SU-DHL-6 (cell line): ENCODE data around the gene ETFA.

Experiments used
- EZH2phosphoT487 ChIP-seq: fragments of 200-600 bp; sonication (generic), shearing (Covaris generic); conservative IDR thresholded peaks from 2 replicates; pipeline ENCODE4 v1.6.1; 2018; ENCODE audit warnings: mild to moderate bottlenecking, antibody characterized with exemption, low read length, moderate library complexity, mixed read lengths
- TF ChIP-seq, protein P1 (sequence below): fragments of 200-600 bp; sonication (generic); IDR thresholded peaks from one replicate; pipeline ENCODE4 v1.5.1; 2017; ENCODE audit warnings: antibody characterized with exemption, mild to moderate bottlenecking, low read length, moderate library complexity; ENCODE audit not compliant: insufficient read depth, poor library complexity, severe bottlenecking

- TF ChIP-seq, protein P1, sequence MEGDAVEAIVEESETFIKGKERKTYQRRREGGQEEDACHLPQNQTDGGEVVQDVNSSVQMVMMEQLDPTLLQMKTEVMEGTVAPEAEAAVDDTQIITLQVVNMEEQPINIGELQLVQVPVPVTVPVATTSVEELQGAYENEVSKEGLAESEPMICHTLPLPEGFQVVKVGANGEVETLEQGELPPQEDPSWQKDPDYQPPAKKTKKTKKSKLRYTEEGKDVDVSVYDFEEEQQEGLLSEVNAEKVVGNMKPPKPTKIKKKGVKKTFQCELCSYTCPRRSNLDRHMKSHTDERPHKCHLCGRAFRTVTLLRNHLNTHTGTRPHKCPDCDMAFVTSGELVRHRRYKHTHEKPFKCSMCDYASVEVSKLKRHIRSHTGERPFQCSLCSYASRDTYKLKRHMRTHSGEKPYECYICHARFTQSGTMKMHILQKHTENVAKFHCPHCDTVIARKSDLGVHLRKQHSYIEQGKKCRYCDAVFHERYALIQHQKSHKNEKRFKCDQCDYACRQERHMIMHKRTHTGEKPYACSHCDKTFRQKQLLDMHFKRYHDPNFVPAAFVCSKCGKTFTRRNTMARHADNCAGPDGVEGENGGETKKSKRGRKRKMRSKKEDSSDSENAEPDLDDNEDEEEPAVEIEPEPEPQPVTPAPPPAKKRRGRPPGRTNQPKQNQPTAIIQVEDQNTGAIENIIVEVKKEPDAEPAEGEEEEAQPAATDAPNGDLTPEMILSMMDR: no peak
- TF ChIP-seq EZH2phosphoT487: no peak
Measured at GRCh38 chr15:76309601-76310330, 1.5 kb downstream of the ETFA start.
